ENCODE data around the gene TSSK2. TPM values are rescaled to one million over a fixed set of nuclear protein-coding genes. Genes with fewer than 3 reads are reported as not detected.
"Not testable (repeated sequence)": the region's sequence is repeated elsewhere in the genome, so short reads cannot be mapped to it uniquely, and the experiment has no call there.

TSSK2 gene
- not detected for polyA plus RNA-seq (ENCODE audit: insufficient read length)
- long read RNA-seq, donor 1, partial matches to known transcripts = 0 of 2 reads
- long read RNA-seq, donor 1, other reads (novel, unspliced or antisense) = 0 of 2 reads
- long read RNA-seq, donor 2, partial matches to known transcripts = 7 of 20 reads
- long read RNA-seq, donor 2, other reads (novel, unspliced or antisense) = 9 of 20 reads
- long read RNA-seq, donor 3, partial matches to known transcripts = 0 of 2 reads
- long read RNA-seq, donor 3, other reads (novel, unspliced or antisense) = 0 of 2 reads
- long read RNA-seq, donor 4 = 0 reads
- long read RNA-seq, donor 5, transcript TSSK2-201 (1 exons, 1,816 nt) = major isoform, 5 of 5 reads
- long read RNA-seq, donor 5, partial matches to known transcripts = 0 of 5 reads
- long read RNA-seq, donor 5, other reads (novel, unspliced or antisense) = 0 of 5 reads
- long read RNA-seq, donor 6, partial matches to known transcripts = 0 of 2 reads
- long read RNA-seq, donor 6, other reads (novel, unspliced or antisense) = 0 of 2 reads
- long read RNA-seq, donor 7, partial matches to known transcripts = 0 of 2 reads
- long read RNA-seq, donor 7, other reads (novel, unspliced or antisense) = 0 of 2 reads
- long read RNA-seq, donor 8 = 0 reads

DNA sequence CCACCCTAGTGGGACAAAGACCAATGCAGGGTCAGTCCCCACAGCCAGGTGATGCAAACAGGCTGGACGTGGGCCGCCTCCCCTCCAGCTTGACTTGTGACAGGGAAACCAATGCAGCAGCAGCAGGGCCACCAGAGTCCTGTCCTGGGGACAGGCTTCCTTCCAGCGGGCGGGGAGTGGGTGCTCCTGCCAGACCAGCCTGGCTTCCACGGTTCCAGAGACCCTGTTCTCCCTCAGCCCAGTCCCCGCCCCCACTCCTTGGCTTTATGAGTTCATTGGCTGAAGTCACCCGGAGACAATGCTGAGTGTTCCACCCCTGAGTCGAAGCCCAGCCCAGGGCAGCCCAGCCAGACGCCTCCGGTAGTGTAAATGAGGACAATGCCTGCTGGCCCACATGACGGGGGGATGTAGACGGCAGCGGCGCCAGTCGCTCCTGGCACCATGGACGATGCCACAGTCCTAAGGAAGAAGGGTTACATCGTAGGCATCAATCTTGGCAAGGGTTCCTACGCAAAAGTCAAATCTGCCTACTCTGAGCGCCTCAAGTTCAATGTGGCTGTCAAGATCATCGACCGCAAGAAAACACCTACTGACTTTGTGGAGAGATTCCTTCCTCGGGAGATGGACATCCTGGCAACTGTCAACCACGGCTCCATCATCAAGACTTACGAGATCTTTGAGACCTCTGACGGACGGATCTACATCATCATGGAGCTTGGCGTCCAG lies at the start of gene TSSK2:
TSSK2 (plus strand) TSS at position 350 of the 726 bp plus-strand sequence; CDS start at position 442, 92 bp downstream.
- no peak for DNase-seq

DNA sequence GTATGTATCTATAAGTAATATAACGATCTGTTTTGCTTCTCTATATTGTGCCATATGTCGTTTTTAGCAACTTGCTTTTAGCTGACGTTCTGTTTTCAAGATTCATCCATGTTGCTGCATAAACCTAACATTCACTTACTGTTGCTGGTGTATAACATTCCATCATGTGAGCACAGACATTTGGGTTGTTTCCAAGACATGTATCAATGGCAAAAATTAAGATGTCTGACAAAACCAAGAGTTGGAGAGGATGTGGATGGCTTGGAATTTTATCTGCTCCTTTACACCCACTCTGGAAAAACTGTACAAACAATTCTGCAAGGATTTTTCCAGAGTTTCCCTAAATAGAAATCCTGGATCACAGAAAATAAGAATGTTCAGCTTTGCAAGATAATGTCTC lies 49.8 kb upstream of the TSSK2 start:
- DNase-seq = no peak

DNA sequence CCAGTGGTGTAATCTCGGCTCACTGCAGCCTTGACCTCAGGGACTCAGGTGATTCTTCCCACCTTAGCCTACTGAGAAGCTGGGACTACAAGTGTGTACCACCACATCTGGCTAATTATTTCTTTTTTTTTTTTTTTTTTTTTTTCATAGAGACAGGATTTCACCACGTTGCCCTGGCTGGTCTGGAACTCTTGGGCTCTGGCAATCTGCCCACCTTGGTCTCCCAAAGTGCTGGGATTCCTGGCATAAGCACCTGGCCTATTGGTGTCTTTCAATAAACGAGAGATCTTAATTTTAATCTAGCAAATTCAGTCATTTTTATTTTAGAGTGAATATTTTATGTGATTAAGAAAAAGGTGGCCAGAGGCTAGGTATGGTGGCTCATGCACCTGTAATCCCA lies 49.0 kb upstream of the TSSK2 start:
- DNase-seq = no peak

DNA sequence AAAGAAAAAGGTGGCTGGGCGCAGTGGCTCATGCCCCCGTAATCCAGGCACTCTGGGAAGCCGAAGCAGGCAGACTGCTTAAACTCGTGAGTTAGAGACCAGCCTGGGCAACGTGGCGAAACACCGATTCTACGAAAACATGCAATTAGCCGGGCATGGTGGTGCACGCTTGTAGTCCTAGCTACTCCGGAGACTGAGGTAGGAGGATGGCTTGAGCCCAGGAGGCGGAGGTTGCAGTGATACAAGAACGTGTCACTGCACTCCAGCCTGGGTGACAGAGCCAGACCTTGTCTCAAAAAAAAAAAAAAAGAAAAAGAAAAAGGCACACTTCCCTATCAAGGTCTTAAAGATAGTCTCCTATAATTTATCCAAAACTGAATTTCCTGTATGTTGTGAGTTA lies 48.3 kb upstream of the TSSK2 start:
- no peak for DNase-seq

DNA sequence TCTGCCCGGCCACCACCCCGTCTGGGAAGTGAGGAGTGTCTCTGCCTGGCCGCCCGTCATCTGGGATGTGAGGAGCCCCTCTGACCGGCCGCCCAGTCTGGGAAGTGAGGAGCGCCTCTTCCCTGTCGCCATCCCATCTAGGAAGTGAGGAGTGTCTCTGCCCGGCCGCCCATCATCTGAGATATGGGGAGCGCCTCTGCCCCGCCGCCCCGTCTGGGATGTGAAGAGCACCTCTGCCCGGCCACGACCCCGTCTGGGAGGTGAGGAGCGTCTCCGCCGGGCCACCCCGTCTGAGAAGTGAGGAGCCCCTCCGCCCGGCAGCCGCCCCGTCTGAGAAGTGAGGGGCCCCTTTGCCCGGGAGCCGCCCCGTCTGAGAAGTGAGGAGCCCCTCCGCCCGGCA lies 47.0 kb upstream of the TSSK2 start:
- DNase-seq = not testable (repeated sequence)

DNA sequence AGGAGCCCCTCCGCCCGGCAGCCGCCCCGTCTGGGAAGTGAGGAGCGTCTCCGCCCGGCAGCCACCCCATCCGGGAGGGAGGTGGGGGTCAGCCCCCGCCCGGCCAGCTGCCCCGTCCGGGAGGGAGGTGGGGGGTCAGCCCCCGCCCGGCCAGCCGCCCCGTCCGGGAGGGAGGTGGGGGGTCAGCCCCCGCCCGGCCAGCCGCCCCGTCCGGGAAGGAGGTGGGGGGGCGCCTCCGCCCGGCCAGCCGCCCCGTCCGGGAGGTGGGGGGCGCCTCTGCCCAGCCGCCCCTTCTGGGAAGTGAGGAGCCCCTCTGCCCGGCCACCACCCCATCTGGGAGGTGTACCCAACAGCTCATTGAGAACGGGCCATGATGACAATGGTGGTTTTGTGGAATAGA lies 46.5 kb upstream of the TSSK2 start:
- DNase-seq = not testable (repeated sequence)

DNA sequence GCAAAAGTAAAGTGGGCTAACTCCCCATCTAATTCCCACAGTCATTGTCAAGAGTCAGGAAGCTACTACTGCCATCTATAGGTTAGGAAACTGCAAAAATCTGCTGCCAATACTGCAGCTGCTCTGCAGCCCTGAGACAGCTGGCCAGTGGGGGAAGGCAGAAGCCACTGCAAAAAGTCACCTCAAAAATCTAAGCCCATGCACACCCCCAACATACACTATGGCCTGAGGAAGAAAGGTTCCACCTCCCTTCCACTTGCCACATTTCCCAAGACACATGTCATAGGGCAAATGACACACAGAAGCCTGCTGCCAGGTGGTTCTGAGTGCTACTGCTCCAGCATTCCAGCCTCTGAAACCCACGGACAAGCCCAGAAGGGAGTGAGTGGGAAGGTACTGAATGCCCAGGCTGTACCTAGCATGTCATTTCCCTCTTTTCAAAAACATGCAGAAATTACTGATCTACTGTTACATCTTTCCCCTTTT lies 45.8 kb upstream of the TSSK2 start:
- no peak for DNase-seq

DNA sequence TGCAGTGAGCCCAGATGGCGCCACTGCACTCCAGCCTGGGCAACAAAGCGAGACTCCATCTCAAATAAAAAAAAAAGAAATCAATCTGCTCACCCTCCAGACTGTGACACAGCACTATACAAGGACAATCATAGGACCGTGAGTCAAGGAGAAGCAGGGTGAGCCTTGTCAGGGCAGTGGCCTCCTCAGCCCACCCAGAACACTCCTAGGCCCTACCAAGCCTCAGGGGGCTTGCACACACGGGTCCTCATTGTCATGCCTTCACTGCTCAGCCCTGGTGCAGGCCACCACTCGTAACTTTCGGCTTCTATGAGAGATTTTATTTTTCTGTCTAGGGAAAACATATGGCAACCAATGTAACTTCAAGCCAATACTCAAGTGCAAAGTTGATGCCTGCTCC lies 44.7 kb upstream of the TSSK2 start:
- DNase-seq = no peak

DNA sequence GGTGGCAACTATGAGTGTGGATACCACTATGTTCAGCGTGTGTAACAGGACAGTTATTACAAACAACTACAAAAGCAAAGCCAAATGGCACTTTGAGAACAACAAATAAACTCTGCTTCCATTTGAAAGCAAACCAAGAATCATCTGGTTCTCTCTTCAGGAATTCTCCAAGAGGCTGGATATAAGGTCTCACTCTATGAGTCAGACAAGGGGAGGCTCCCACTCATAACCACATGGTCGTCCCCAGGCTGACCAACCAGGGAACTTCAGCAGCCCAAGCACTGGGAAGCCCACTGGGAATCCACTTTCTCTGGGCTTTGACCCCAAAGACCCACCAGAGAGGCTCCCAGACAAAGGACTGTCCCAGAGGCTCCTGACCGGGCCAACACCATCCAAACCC lies 44.2 kb upstream of the TSSK2 start:
- DNase-seq = no peak

DNA sequence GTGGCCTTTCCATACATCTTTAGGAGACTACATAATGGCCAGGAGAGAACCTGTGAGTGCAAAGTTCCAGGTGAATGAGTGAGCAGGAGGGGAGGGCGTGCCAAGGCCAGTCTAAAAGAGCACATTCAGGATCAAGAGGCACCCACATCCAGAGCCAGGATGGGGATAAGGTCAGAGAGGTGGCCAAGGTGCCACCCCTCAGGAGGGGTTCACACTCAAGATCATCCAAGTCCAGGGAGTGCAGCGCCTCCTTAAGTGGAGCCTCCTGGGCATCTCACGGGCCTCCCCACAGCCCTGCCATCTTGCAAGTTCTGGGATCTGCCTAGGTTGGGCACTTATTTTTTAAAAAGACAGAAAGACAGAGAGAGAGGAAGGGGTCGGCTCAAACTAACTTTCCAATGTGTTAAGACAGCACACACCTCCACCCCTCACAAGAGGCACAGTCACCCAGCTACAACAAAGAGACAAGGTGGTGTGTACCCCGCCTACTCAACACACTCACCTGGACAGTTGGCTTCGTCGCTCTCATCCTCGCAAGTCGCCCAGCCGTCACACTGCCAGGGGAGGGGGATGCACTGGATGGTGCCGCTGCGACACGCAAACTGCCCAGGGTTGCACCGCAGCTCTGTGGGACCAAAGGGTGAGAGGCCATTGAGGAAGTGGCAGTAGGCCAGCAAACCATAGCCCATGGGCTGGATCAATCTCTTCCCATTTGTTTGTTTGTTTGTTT lies 42.1 kb upstream of the TSSK2 start:
- no peak for DNase-seq

DNA sequence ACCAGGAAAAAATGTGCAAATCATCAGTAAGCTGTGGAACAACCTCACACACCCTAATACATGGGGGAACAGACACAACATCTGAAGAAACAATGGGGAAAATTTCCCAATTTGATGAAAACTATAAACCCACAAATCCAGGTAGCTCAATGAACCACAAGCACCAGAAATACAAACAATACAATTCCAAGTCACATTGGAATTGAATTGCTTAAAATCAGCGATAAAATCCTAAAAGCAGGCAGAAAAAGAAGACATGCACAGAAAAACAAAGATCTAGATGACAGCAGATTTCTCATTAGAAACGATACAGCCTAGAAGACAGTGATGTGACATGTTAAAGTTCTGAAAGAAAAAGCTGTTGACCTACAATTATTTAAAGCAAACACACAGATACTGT lies 40.9 kb upstream of the TSSK2 start:
- no peak for DNase-seq

DNA sequence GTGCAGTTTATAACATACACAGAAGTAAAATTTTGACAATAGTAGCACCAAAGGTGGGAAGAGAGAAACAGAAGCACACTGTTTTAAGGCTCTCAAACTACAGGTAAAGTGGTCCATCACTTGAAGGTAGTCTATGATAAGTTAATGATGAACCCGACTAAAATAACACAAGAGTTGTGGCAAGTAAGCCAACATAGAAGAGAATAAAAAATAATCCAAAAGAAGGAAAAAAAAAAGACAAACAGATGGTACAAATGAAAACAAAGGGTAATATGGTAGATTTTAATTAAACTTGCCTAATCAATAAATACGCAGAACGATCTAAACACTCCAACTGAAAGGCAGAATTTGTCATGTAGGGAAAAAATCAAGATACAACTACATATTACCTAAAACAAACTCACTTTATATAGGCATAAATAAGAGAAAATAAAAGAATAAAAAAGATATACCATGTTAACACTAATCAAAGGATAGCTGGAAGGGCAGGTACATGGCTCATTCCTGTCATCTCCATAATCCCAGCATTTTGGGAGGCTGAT lies 40.5 kb upstream of the TSSK2 start:
- no peak for DNase-seq

DNA sequence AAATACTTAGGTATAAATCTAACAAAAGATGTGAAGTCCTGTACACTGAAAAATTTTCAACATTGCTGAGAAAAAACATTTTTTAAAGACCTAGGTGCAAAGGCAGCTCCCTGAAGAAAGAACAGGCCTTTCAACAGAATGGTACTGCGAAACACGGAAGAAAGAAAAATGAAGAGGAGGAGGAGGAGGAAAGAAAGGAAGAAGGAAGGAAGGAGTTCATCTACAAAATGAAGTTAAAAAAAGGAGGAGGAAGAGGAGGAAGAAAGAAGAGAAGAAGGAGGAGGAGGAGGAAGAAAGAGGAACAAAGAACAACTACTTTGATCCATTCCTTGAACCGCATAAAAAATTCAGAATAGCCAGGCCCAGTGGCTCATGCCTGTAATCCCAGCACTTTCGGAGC lies 38.4 kb upstream of the TSSK2 start:
- DNase-seq = no peak

DNA sequence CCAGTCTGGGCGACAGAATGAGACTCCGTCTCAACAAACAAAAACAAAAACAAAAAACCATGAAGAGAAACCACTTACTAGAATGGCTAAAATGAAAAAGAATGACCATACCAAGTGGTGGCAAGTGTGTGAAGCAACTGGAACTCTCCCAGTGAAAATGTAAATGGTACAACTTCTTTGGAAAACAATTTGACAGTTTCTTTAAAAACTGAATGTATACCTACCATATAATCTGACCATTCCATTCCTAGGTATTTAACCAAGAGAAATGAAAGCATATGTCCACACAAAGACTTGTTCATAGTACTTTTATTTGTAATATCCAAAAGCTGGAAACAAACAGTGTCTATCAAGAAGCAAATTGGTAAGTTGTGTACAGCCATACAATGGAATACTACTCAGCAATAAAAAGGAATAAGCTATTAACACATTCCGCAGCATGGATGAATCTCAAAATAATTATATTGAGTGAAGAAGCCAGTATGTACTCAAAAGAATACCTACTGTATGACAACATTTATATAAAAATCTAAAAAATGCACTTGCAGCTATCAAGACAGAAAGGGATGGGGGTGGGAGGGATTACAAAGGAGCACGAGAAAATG lies 36.6 kb upstream of the TSSK2 start:
- DNase-seq = no peak

DNA sequence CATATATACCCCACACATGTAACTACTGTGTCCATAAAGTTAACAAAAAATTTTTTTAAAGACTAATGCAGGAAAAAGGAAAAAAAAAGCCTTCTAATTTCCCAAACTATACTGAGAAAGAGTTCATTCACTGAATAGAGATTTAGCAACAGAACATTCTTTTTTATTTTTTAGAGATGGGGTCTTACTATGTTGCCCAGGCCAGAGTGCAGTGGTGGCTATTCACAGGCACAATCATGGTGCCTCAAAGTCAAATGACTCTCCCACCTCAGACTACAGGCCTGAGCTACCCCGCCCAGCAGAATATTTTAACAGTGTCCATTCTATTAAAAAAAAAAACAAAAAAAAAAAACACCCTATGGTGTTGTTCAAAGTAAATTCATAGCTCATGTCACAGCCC lies 34.6 kb upstream of the TSSK2 start:
- DNase-seq = no peak

DNA sequence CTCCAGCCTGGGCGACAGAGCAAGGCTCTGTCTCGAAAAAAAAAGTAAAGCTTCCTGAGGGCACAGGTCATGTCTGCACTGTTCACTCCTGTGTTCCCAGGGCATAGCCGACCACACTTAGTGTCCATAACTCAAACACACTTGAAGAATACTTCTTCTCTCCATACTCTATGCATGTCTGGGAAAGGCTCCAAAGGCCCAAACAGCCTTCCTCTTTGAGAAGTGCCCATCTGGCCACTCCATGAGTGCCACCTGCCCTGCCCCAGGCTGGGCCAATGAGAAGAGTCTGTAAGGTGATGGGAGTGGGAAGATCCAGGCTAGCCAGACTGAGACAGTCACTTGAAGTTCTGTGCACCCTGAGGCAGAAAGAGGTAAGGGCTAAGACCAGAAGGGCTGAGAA lies 33.6 kb upstream of the TSSK2 start:
- no peak for DNase-seq

DNA sequence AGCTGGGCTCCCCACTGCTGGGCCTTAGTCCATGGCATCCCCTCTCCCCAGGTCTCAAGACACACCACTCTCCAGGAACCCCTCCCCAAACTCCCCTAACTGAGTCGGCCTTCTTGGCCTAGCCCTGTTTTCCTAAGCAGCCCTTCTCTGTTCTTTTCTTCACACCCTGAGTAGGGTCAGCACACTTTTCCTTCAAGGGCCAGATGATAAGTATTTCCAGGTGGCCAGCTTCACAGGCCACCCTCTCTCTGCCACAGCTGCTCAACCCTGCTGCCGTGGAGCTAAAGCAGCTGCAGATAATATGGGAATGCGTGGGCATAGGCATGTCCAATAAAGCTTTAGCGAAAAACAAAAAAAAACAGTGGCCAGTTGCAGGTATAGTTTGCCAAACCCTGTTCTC lies 33.0 kb upstream of the TSSK2 start:
- DNase-seq = no peak

DNA sequence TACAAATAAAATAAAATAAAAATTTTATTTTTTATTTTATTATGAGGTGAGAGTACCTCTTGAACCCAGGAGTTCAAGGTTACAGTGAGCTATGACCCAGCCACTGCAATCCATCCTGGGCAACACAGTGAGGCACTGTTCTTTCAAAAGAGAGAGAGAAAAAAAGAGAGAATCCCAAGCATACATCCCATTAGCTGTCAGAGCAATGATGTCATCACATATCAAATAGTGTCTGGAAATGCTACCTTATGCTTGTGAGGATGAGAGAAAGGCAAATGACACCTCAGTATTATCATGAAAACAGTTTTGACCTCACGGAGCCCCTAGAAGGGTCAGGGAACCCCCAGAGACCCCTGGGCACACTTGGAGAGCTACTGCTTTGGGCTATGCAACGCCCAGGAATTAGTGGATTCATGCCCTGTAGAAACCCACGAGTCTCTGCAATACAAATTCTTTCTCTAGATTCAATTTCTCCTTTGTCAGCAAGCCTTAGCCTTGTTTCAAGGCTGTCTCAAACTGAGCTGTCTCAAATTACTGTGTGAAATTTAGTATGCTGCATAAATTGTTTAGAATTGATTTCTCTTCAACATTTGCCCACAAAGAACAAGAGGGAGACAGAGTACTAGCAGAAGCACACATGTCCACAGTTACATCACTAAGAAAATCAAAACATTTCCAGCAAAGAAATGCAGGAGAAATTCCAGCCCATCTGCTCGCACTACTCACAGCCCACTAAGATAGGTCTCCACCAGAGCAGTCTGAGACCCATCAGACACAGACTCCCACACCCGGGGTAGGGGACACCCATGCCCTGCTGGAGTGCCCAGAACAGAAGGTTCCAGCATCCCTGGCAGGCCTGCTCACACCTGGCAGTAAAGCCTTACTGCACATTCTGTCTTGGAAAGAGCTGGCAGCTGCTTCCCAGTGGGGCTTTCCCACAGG lies 27.0 kb upstream of the TSSK2 start:
- no peak for DNase-seq

DNA sequence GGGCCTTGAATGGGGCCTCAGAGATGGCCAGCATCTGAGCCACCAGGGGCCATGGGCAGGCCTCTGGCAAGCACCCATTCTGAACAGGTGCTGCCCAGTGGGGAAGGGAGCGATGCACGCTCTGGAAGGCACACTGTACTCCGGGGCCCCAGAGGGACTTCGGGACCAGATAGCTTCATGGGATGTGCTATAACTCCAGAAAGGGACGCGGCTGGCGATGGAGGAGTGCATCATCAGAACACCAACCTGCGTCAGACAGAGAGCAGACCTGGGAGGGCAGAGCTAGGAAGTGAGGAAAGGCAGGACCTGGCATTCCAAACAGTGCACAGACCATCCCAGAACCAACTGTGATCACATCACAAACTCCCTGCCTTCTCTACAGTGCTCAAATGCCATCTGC lies 25.7 kb upstream of the TSSK2 start:
- DNase-seq = no peak

All from left kidney (tissue), 8 donors.